GM06990 (cell line): ENCODE measurements around the gene FBXO45.
A peak's percentile ranks its signal among the peaks of the same experiment; 100 is the strongest.
"Not testable (repeated sequence)": the region's sequence is repeated elsewhere in the genome, so short reads cannot be mapped to it uniquely, and the experiment has no call there.

Experiments used
- DNase-seq: peaks from one replicate; pipeline ENCODE4 v3.0.0-alpha.2; 2011; ENCODE audit not compliant: insufficient read length; ENCODE audit errors: extremely low read depth
- H3K27me3 ChIP-seq: replicated peaks from 2 replicates; pipeline ENCODE4 v1.6.0; 2011; ENCODE audit warnings: low read length; ENCODE audit not compliant: control insufficient read depth, insufficient read depth
- H3K36me3 ChIP-seq: 2 replicates; pipeline ENCODE4 v1.5.1; 2011; ENCODE audit warnings: low read length; ENCODE audit not compliant: control insufficient read depth, insufficient read depth
- H3K4me3 ChIP-seq: replicated peaks from 2 replicates; pipeline ENCODE4 v1.5.1; 2011; ENCODE audit warnings: low read depth, mild to moderate bottlenecking, control low read depth, low read length
- CTCF ChIP-seq: IDR thresholded peaks from 2 replicates; pipeline ENCODE4 v1.5.1; 2011; ENCODE audit warnings: low read length, control low read depth, mild to moderate bottlenecking, inconsistent platforms; ENCODE audit not compliant: insufficient read depth, poor library complexity, severe bottlenecking

FBXO45 gene

DNA sequence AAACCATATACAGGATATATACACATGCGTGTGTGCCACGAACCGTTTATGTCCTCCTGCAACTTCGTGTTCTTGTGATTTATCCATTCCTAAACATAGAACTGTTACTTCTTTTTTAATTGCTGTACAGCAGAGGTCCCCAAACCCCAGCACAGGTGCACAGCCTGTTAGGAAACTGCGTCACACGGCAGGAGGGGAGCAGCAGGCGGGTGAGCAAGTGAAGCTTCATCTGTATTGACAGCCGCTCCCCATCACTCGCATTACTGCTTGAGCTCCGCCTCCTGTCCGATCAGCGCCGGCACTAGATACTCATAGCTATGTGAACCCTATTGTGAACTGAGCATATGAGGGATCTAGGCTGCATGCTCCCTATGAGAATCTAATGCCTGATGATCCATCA, 36.1 kb downstream of the FBXO45 start:
- TF ChIP-seq CTCF: no peak
- no peak for DNase-seq
- Histone ChIP-seq H3K4me3 (no peak overlapping the region), H3K27me3 (no peaks in the 10 kb centered on the region), H3K36me3 (no peaks in the 10 kb centered on the region)

DNA sequence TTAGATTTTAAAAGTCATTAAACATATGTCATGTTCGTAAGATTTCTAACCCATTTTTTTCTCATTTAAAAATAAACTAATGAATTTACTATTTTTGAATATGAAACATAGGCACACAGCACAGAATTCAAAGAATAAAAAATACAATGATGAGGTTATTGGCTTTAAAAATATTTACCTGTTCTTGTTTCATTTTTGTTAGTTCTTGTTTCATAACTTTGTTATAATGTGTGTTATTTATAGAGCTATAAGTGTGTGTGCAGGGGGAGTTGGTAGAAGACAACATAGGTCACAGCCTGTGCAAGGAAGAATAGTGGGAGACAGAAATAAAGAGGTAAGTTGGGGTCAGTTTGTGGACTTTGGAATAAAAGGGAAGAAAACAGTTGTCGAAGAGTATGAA, 40.2 kb downstream of the FBXO45 start:
- H3K36me3 ChIP-seq: no peaks in the 10 kb centered on the region
- DNase-seq: no peak
- TF ChIP-seq CTCF: no peak
- no peaks in the 10 kb centered on the region for H3K27me3 ChIP-seq
- H3K4me3 ChIP-seq: no peak overlapping the region

GRCh38 chr3:196609343-196609775, 40.9 kb downstream of the FBXO45 start:
- H3K4me3 ChIP-seq: no peak overlapping the region

DNA sequence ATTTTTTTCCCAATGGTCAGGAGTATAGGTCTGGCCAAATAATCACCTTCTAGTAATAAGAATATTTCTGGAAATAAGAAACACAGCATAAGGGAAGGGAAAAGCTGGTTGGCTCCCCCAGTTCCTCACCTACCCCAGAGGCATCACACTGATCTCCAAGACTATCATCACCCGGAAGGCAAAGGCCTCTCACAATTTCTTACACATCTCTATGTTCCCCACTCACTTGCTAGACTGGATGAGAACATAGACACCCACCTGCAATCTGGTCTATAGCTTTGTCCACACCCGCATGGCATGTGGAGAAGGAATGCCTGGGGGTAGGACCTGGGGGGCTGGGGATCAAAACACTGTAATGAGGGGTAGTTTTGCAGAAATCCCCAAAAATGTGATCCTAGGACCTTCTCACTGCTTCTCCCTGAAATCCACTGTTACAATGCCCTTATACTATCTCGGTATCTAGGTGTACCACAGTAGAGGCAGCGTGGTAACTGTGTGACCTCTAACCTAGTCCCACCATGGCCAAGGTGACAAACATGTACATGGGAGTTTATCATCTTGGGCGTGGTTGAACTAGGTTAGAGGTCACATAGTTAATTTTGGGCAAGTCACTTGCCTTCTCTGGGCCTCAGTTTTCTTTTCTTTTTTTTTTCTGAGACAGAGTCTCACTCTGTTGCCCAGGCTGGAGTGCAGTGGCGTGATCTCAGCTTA, 41.5 kb downstream of the FBXO45 start:
- no peak for DNase-seq

More at GRCh38 chr3:196609343-196609775, 40.9 kb downstream of the FBXO45 start:
- no peaks in the 10 kb centered on the region for H3K27me3 ChIP-seq
- no peaks in the 10 kb centered on the region for H3K36me3 ChIP-seq
- peak; percentile 96 for TF ChIP-seq CTCF
- DNase-seq: peak; percentile 81

DNA sequence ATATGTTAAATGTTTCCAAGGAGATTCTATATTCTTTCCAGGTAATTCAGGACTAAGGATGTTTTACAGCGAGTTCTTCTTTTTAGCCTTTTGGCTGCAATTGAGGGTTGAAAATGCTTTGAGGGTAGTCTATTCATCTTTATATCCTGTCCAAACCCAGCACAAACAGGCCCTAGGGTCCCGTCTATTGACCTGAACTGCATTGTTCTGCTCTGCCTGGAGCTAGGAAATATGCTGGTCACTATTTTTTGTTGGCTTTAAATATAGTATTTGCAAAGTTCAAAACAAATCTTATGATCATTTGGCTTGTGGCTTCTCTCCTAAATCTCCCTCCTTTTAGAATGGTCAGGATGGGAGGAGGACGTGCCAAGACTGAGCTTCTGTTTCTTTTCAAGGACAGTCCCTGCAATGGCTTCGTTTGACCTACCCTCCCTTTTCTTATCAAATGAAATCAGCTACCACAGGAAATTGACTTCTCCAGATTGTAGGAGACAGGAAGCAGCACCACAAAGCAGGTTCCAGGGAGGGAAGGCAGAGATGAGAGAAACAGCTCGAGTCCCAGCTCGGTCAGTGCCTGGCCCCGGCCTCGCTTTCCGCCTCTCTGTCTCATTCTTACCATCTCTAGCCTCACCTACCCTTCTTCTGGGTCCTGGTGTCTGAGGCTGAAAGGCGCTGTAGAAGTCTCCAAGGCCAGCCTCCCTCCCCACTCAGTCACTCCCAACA, 43.5 kb downstream of the FBXO45 start:
- H3K36me3 ChIP-seq: no peaks in the 10 kb centered on the region
- DNase-seq: no peak
- H3K27me3 ChIP-seq: no peaks in the 10 kb centered on the region
- no peak for TF ChIP-seq CTCF
- no peak overlapping the region for H3K4me3 ChIP-seq

More for the DNA sequence above, 41.5 kb downstream of the FBXO45 start:
- TF ChIP-seq CTCF: no peak
- H3K36me3 ChIP-seq: no peaks in the 10 kb centered on the region
- H3K4me3 ChIP-seq: no peak overlapping the region
- no peaks in the 10 kb centered on the region for H3K27me3 ChIP-seq

DNA sequence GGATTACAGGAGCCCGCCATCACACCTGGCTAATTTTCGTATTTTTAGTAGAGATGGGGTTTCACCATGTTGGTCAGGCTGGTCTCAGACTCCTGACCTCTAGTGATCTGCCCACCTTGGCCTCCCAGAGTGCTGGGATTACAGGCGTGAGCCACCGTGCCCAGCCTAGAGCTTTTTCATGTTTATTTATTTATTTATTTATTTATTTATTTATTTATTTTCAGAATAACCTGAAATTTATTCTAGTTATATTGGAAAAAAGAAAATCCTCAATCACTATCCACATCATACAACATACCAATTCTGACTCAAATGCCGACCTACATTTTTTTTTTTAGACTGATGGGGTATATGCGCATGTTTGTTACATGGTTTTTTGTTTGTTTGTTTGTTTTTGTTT, 46.8 kb downstream of the FBXO45 start:
- H3K4me3 ChIP-seq, H3K36me3 ChIP-seq, H3K27me3 ChIP-seq, DNase-seq: not testable (repeated sequence)
